Activated CD4-positive, alpha-beta T cell treated with anti-CD3 and anti-CD28 coated beads for 1 hour (primary cell): ENCODE results near the gene LMTK3.
"Not testable (repeated sequence)": the region's sequence is repeated elsewhere in the genome, so short reads cannot be mapped to it uniquely, and the experiment has no call there.

ENCODE experiments used
- DNase-seq: peaks from one replicate; pipeline ENCODE4 v3.0.0-alpha.2; 2020

LMTK3 gene

DNA sequence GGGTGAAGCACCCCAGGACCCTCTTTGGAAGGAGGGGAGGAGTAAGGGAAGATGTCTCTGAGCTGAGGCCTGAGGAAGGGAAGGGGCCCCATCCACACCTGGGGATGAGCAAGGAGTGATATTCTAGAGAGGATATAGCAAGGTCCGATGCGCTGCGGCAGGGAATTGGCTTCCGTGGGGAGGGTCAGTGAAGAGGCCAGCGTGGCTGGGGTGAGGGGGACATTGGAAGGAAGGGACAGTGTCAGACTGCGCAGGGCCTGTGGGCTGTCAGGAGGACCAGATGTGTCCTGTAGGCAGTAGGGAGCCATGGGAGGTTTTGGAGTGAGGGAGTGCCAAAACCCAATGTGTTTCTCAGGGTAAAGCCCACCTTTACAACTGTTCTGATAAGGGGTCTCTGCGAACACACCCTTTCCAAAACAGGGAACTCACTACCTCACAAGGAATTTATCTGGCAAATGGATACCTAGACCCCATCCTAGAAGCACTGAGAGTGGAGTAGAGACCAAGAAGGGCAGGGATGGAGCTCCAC is 3.7 kb downstream of the LMTK3 start:
- no peak for DNase-seq

DNA sequence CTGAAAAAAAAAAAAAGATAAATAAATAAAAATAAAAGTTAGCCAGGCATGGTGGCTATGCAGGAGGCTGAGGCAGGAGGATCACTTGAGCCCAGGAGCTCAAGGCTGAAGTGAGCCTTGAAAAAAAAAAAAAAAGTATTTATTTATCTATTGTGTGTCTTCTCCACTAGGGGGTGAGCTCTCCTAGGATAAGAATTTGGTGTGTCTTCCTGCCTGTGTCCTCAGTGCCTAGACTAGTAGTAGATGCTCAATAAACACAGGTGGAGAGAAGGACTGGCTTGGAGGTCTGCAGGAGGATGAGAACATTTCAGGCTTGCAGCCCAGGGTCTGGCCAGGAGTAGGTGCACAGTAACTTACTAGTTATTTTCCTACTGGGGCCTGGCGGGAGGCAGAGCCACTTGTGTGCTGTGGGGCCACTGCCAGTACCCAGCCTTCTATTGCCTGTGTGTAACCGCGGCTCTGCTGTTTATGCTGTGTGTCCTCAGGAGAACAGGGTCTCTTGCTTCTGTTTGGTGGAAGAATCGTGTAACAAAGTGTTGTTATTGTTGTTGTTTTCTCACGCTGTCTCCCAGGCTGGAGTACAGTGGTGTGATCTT is 5.4 kb downstream of the LMTK3 start:
- no peak for DNase-seq

GRCh38 chr19:48502350-48503018 is 9.2 kb downstream of the LMTK3 start:
- DNase-seq, result no peak

DNA sequence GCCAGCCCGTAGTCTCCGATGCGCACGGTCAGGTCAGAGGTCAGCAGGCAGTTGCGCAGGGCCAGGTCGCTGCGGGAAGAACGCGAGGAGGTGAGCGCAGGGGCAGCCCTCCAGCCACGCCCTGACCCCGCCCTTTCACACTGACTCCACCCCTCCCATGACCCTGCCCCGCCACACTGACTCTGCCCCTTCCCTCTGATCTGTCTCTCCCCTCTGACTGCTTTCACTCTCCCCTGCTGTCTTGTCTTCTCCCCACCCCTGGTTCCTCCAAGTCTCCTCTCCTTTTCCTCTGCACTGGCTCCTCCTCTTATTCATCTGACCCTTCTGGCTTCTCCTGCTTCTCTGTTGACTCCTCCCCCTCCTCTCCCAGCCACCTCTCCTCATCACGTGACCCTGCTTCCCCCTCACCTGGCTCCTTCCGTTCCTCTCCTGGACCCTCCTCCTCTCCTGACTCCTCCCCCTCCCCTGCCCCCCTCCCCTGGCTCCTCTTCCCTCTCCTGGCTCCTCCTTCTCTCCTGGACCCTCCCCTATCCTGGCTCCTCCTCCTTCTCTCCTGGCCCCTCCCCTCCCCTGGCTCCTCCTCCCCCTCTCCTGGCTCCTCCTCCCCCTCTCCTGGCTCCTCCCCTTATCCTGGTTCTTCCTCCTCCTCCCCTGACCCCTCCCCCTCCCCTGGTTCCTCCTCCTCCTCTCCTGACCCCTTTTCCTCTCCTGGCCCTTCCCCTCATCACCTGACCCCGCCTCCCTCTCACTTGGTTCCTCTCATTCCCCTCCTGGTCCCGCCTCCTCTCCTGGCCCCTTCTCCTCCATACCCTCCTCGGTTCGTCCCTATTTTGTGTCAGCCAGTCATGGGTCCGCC is 9.9 kb downstream of the LMTK3 start:
- peak; percentile 66 for DNase-seq

DNA sequence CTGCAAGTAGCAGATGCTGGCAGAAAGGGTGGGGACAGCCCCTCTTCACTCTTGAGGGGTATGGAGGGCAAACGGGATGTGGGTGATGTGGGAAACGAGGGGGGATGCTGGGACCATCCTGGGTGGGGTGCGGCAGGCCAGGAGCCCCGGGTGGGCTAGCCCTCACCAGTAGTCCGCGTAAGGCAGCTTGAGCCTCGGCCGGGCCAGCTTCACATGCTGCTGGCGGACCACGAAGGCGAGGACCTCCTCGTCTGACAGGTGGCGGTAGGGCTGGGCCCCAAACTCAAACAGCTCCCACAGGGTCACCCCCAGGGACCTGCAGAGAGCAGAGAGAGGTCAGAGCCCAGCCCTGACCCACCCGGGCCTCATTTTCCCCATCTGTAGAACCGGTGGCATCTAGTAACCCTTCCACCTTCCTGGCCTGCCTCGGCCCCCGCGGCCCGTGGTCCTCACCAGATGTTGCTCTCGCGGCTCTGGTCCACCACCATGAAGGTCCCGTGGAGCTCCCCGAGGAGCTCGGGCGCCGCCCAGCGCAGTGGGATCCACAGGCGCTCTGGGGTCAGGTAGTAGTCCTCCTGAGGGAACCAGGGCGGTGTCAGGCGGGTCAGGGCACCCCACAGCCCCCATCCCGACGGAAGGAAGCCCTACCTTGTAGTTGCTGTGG is 10.7 kb downstream of the LMTK3 start:
- no peak for DNase-seq

GRCh38 chr19:48499316-48500090 is 12.1 kb downstream of the LMTK3 start:
- no peak for DNase-seq

GRCh38 chr19:48498595-48499311 is 12.9 kb downstream of the LMTK3 start:
- no peak for DNase-seq

- DNase-seq, result no peak
These were observed 13.7 kb downstream of the LMTK3 start for GRCh38 chr19:48497728-48498594.

- no peak for DNase-seq
These were observed 14.5 kb downstream of the LMTK3 start for GRCh38 chr19:48496959-48497727.

GRCh38 chr19:48495396-48495795 is 16.2 kb downstream of the LMTK3 start:
- DNase-seq, result no peak

- DNase-seq, result no peak
These were observed 17.8 kb downstream of the LMTK3 start for GRCh38 chr19:48493718-48494401.

- peak; percentile 69 for DNase-seq
These were observed 18.5 kb downstream of the LMTK3 start for GRCh38 chr19:48492925-48493717.

GRCh38 chr19:48491793-48492123 is 19.9 kb downstream of the LMTK3 start:
- DNase-seq, result no peak

DNA sequence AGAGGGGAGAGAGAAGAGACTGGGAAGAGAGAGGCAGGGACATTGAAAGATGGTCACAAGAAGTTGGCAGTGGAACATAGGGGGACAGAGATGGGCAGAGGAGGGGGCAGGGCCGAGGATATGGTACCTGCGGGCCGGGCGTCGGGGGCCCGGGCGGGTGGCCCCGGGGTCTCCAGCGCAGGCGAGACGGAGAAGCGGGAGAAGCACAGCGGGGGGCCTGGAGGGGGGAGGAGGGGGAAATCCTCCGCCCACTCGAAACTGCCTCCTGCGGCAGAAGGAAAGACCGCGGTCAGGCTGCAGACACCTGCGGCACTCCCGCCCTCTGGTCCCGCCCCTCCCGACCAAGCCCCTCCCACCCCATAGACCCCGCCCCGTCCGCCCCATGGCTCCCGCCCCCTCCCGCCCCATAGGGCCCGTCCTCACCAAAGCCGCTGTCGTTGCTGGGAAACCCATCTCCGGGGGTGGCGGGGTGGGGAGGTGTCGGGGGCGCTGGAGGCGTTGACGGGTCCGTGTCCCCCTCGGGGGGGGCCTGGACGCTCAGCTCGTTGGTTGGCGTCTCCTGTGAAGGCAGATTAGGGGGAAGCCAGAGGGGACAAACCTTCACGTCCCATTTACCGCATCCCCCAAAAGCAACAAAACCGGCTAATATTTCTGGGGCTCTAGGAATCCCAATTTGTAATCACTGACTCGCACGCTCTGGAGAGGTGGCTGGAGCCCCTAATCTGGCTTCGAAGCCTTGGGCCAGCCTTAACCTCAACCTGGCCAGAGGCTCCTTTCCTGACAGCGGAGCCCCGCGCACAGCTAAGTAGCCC is 20.4 kb downstream of the LMTK3 start:
- DNase-seq, result peak; percentile 38

DNA sequence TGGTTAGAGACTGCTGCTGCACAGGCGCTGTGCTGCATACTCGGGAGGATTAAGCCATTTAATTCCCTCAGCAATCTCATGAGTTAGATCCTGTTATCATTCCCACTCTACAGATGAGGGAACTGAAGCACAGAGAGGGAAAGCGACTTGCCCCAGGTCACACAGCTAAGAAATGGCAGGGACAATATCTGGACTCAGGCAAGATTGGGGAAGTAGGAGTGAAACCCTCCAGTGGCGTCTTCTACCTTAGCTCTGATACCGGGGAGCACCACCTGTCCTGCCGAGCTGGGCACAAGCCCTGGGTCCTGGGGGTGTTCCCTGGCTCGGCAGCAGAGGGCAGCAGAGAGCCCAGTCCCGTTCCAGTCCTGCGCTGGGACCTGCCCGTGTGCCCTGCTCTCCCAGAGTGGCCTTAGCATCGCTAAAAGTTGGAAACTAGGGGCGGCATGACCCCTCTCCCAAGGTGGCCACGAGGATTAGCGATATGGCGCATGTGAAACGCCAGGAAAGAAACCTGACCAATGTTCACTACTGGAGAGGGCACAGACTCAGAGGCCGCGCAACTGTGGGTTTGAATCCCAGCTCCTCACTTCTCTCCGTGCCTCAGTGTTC is 21.9 kb downstream of the LMTK3 start:
- DNase-seq, result peak; percentile 65

DNA sequence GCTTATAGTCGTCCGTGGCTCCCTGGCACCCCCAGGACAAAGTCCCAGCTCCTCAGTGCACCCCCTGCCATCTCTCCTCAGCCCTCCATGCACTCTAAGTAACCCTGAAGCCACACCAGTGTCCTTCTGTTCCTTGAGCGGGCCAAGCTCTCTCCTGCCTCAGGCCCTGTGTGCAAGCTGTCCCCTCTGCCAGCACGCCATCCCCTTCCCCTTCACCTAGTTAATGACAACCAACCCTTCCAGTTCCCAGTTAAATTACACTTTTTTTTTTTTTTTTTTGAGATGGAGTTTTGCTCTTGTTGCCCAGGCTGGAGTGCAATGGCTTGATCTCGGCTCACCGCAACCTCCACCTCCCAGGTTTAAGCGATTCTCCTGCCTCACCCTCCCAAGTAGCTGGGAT is 23.2 kb downstream of the LMTK3 start:
- not testable (repeated sequence) for DNase-seq

DNA sequence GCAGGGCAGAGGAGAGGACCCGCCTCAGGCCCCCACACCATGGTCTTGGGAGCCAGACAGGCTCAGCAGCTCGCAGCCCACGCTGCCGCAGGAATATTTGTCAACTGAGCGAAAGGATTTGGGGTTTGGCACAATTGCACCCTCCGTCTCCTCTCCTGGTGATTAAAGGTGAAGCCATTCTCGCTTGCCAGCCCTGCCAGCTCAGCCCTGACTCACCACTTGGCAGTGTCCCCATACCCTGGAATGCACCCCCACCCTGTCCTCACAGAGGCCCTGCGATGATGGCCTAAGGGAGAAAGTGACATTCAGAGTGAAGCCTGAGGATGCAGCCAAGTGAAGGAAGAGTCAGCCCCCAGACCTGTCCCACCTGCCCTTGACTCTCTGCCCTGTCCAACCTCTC is 23.7 kb downstream of the LMTK3 start:
- DNase-seq, result no peak
